CD4-positive, CD25-positive, alpha-beta regulatory T cell (primary cell): ENCODE measurements around the gene PHYHIPL. TPM values are rescaled to one million over a fixed set of nuclear protein-coding genes. Genes with fewer than 3 reads are reported as not detected.

Experiments used
- ATAC-seq, 2 donors: fragments of 150-1000 bp; cut with Tn5 transposase; one replicate each; pipeline ENCODE4 v1.10.0; 2021; ENCODE audit warnings: low read depth in 2 of 2, moderate number of reproducible peaks in 2 of 2, moderate library complexity in 1 of 2
- DNase-seq, 3 donors: peaks; one replicate each; pipeline versions ENCODE4 v3.0.0 to v3.0.0-alpha.2; 2012 to 2022; ENCODE audit warnings: mixed read lengths in 1 of 3
- H3K27ac ChIP-seq: one replicate; pipeline ENCODE4 v1.7.0; 2013; ENCODE audit warnings: mild to moderate bottlenecking, low read length; ENCODE audit not compliant: insufficient read depth, poor library complexity, severe bottlenecking
- H3K27me3 ChIP-seq: one replicate; pipeline ENCODE4 v1.7.0; 2013; ENCODE audit warnings: low read length; ENCODE audit not compliant: control insufficient read depth, insufficient read depth
- H3K36me3 ChIP-seq: one replicate; pipeline ENCODE4 v1.7.0; 2013; ENCODE audit warnings: mild to moderate bottlenecking, low read length, moderate library complexity; ENCODE audit not compliant: control insufficient read depth, insufficient read depth
- H3K4me1 ChIP-seq: 2 replicates; pipeline ENCODE4 v1.7.0; 2013; ENCODE audit warnings: mild to moderate bottlenecking, low read length; ENCODE audit not compliant: insufficient read depth, control insufficient read depth, poor library complexity, severe bottlenecking
- H3K4me3 ChIP-seq: one replicate; pipeline ENCODE4 v1.7.0; 2013; ENCODE audit warnings: low read depth, mild to moderate bottlenecking, low read length, moderate library complexity
- H3K9me3 ChIP-seq, 2 experiments: 1 replicate in 1 of 2; 2 replicates in 1 of 2; pipeline ENCODE4 v1.7.0; 2013; ENCODE audit warnings: low read length in 2 of 2, mild to moderate bottlenecking in 1 of 2, moderate library complexity in 1 of 2; ENCODE audit not compliant: control insufficient read depth in 2 of 2
- H3K27ac Mint-ChIP-seq, 3 donors: one replicate each; pipeline ENCODE4 v1.8.0; 2020 to 2022; ENCODE audit warnings: mild to moderate bottlenecking in 3 of 3, mixed read lengths in 3 of 3, moderate library complexity in 2 of 3
- H3K27me3 Mint-ChIP-seq: one replicate; pipeline ENCODE4 v1.8.0; 2022; ENCODE audit warnings: mild to moderate bottlenecking, mixed read lengths
- H3K36me3 Mint-ChIP-seq: one replicate; pipeline ENCODE4 v1.8.0; 2020; ENCODE audit warnings: mixed read lengths
- H3K4me1 Mint-ChIP-seq, 4 donors: one replicate each; pipeline ENCODE4 v1.8.0; 2020 to 2022; ENCODE audit warnings: mixed read lengths in 4 of 4, mild to moderate bottlenecking in 1 of 4
- H3K4me3 Mint-ChIP-seq, 4 donors: one replicate each; pipeline ENCODE4 v1.8.0; 2020 to 2022; ENCODE audit warnings: mild to moderate bottlenecking in 4 of 4, mixed read lengths in 4 of 4, moderate library complexity in 3 of 4
- H3K9me3 Mint-ChIP-seq, 7 donors: one replicate each; pipeline ENCODE4 v1.8.0; 2020 to 2022; ENCODE audit warnings: mixed read lengths in 7 of 7, mild to moderate bottlenecking in 3 of 7, moderate library complexity in 2 of 7
- polyA plus RNA-seq, 4 donors: library from polyadenylated mRNA; unstranded; fragments of 300-500 nt; fragmentation: Illumina TruSeq; gene quantifications; one replicate each; pipeline ENCODE4 v1.2.3, GENCODE V29; 2021
- total RNA-seq: library from RNA; stranded (reverse); gene quantifications from one replicate; pipeline ENCODE4 v1.2.3, GENCODE V29; 2022

PHYHIPL gene
- total and polyA plus RNA-seq, 5 donors from 2014 or later: not detected

GRCh38 chr10:59242991-59243390, 66.5 kb downstream of the PHYHIPL start:
- Mint-ChIP-seq H3K4me3 (no peak overlapping the region), H3K36me3 (no peaks in the 10 kb centered on the region), H3K27ac (no peak overlapping the region), H3K27me3 (peaks cover 4% of the 10 kb centered on the region), H3K9me3 (peaks cover 0 to 3% (median 0%) of the 10 kb centered on the region in 7 donors), H3K4me1 (no peaks in the 10 kb centered on the region)
- Histone ChIP-seq H3K27me3 (no peaks in the 10 kb centered on the region), H3K36me3 (no peaks in the 10 kb centered on the region), H3K27ac (no peak overlapping the region), H3K4me1 (no peaks in the 10 kb centered on the region), H3K9me3 (no peaks in the 10 kb centered on the region), H3K4me3 (no peak overlapping the region)
- DNase-seq (no peak), ATAC-seq (no peak)

DNA sequence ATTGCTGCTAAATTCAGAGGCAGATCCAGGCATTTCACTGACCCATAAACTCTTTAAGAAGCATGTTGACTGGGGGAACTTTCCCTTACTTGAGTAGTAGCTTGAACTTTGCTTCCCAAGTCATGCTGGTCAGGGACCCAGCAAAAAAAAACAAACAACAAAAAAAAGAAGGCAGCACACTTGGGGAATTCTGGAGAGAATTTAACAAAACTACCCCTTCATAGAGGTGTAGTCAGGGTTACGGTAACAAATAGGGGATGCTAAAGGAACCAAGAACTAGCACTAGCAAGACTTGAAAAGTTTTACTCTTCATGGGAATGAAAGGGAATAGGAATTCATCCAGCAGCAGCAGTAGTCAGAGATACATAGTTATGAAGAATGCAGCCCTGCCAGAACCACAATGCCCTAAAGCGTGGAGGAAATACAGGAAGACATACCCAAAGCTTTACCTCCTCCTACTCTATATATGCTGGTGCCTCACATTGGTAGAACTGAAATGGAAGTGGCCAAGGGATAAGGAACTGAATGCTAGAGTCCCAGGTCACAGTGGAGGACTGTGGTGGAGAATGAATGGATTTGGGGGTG, 67.3 kb downstream of the PHYHIPL start:
- no peaks in the 10 kb centered on the region for H3K4me1 Mint-ChIP-seq
- no peaks in the 10 kb centered on the region for H3K27me3 ChIP-seq
- DNase-seq: no peak
- H3K4me3 Mint-ChIP-seq: no peak overlapping the region
- H3K27ac ChIP-seq: no peak overlapping the region
- ATAC-seq: no peak
- H3K4me1 ChIP-seq: no peaks in the 10 kb centered on the region
- H3K9me3 Mint-ChIP-seq: peaks cover 0 to 3% (median 0%) of the 10 kb centered on the region in 7 donors
- H3K27me3 Mint-ChIP-seq: peaks cover 4% of the 10 kb centered on the region
- H3K36me3 ChIP-seq: no peaks in the 10 kb centered on the region
- no peak overlapping the region for H3K4me3 ChIP-seq
- no peak overlapping the region for H3K27ac Mint-ChIP-seq
- H3K36me3 Mint-ChIP-seq: no peaks in the 10 kb centered on the region
- no peaks in the 10 kb centered on the region for H3K9me3 ChIP-seq

GRCh38 chr10:59244871-59245270, 68.4 kb downstream of the PHYHIPL start:
- no peaks in the 10 kb centered on the region for H3K9me3 ChIP-seq
- no peak overlapping the region for H3K4me3 ChIP-seq
- no peak overlapping the region for H3K27ac Mint-ChIP-seq
- ATAC-seq (no peak), DNase-seq (no peak)
- H3K36me3 Mint-ChIP-seq: no peaks in the 10 kb centered on the region
- no peak overlapping the region for H3K27ac ChIP-seq
- H3K4me3 Mint-ChIP-seq: no peak overlapping the region
- H3K9me3 Mint-ChIP-seq: peaks cover 0 to 3% (median 0%) of the 10 kb centered on the region in 7 donors
- no peaks in the 10 kb centered on the region for H3K4me1 ChIP-seq
- no peaks in the 10 kb centered on the region for H3K36me3 ChIP-seq
- peaks cover 4% of the 10 kb centered on the region for H3K27me3 Mint-ChIP-seq
- H3K27me3 ChIP-seq: no peaks in the 10 kb centered on the region
- no peaks in the 10 kb centered on the region for H3K4me1 Mint-ChIP-seq

GRCh38 chr10:59245686-59246085, 69.2 kb downstream of the PHYHIPL start:
- DNase-seq (no peak), ATAC-seq (no peak)
- no peaks in the 10 kb centered on the region for H3K27me3 ChIP-seq
- Mint-ChIP-seq H3K27me3 (peaks cover 4% of the 10 kb centered on the region), H3K36me3 (no peaks in the 10 kb centered on the region), H3K27ac (no peak overlapping the region), H3K9me3 (peaks cover 0 to 3% (median 0%) of the 10 kb centered on the region in 7 donors), H3K4me1 (no peaks in the 10 kb centered on the region), H3K4me3 (no peak overlapping the region)
- no peak overlapping the region for H3K4me3 ChIP-seq
- no peaks in the 10 kb centered on the region for H3K36me3 ChIP-seq
- H3K27ac ChIP-seq: no peak overlapping the region
- no peaks in the 10 kb centered on the region for H3K4me1 ChIP-seq
- H3K9me3 ChIP-seq: no peaks in the 10 kb centered on the region

DNA sequence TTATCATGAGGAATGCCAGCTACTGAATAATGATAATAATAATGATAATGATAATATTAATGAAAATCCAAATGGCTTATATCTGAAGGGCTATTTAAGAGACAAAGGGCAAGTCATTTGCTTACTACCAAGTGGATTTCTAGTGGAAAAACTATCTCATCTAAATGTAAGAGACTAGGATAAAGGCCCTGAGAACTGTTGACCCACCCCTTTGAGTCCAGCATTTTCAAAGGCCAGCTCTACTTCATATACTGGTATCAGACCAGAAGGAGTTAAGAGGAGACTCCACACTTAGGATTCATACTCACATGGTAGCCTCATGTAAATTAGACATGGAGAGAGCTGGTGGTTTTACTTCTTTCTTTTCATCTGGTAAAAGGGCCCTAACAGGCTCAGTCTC, 76.0 kb downstream of the PHYHIPL start:
- no peaks in the 10 kb centered on the region for H3K4me1 Mint-ChIP-seq
- ATAC-seq (no peak), DNase-seq (no peak)
- Histone ChIP-seq H3K27ac (no peak overlapping the region), H3K4me1 (no peaks in the 10 kb centered on the region), H3K36me3 (no peaks in the 10 kb centered on the region), H3K4me3 (no peak overlapping the region), H3K9me3 (no peaks in the 10 kb centered on the region), H3K27me3 (no peaks in the 10 kb centered on the region)
- no peak overlapping the region for H3K27ac Mint-ChIP-seq
- no peaks in the 10 kb centered on the region for H3K36me3 Mint-ChIP-seq
- H3K27me3 Mint-ChIP-seq: peaks cover 3% of the 10 kb centered on the region
- H3K9me3 Mint-ChIP-seq: peaks cover 0 to 4% (median 0%) of the 10 kb centered on the region in 7 donors
- no peak overlapping the region for H3K4me3 Mint-ChIP-seq

- Histone ChIP-seq H3K27me3 (no peaks in the 10 kb centered on the region), H3K4me3 (no peak overlapping the region), H3K4me1 (no peaks in the 10 kb centered on the region), H3K27ac (no peak overlapping the region), H3K9me3 (no peaks in the 10 kb centered on the region), H3K36me3 (no peaks in the 10 kb centered on the region)
- DNase-seq (no peak), ATAC-seq (no peak)
- H3K27ac Mint-ChIP-seq: no peak overlapping the region
- no peaks in the 10 kb centered on the region for H3K36me3 Mint-ChIP-seq
- peaks cover 0 to 7% (median 4%) of the 10 kb centered on the region in 7 donors for H3K9me3 Mint-ChIP-seq
- H3K4me3 Mint-ChIP-seq: no peak overlapping the region
- H3K4me1 Mint-ChIP-seq: no peaks in the 10 kb centered on the region
- no peaks in the 10 kb centered on the region for H3K27me3 Mint-ChIP-seq
Measured at GRCh38 chr10:59255463-59255862, 79.0 kb downstream of the PHYHIPL start.

- Mint-ChIP-seq H3K4me1 (no peaks in the 10 kb centered on the region), H3K9me3 (peaks cover 0 to 12% (median 3%) of the 10 kb centered on the region in 7 donors), H3K4me3 (no peak overlapping the region), H3K27me3 (no peaks in the 10 kb centered on the region), H3K36me3 (no peaks in the 10 kb centered on the region), H3K27ac (no peak overlapping the region)
- no peak for DNase-seq
- Histone ChIP-seq H3K36me3 (no peaks in the 10 kb centered on the region), H3K4me3 (no peak overlapping the region), H3K27me3 (no peaks in the 10 kb centered on the region), H3K9me3 (no peaks in the 10 kb centered on the region), H3K4me1 (no peaks in the 10 kb centered on the region), H3K27ac (no peak overlapping the region)
- ATAC-seq: no peak
Measured at GRCh38 chr10:59257224-59257623, 80.8 kb downstream of the PHYHIPL start.

- no peaks in the 10 kb centered on the region for H3K9me3 ChIP-seq
- no peak overlapping the region for H3K27ac Mint-ChIP-seq
- H3K4me3 Mint-ChIP-seq: no peak overlapping the region
- no peaks in the 10 kb centered on the region for H3K27me3 Mint-ChIP-seq
- ATAC-seq (no peak), DNase-seq (no peak)
- no peaks in the 10 kb centered on the region for H3K36me3 Mint-ChIP-seq
- no peak overlapping the region for H3K4me3 ChIP-seq
- no peaks in the 10 kb centered on the region for H3K4me1 Mint-ChIP-seq
- H3K36me3 ChIP-seq: no peaks in the 10 kb centered on the region
- no peaks in the 10 kb centered on the region for H3K27me3 ChIP-seq
- H3K4me1 ChIP-seq: no peaks in the 10 kb centered on the region
- H3K27ac ChIP-seq: no peak overlapping the region
- H3K9me3 Mint-ChIP-seq: peaks cover 0 to 12% (median 3%) of the 10 kb centered on the region in 7 donors
Measured at GRCh38 chr10:59258890-59259289, 82.4 kb downstream of the PHYHIPL start.
